ENCODE results near the gene CFAP54. TPM values are rescaled to one million over a fixed set of nuclear protein-coding genes. Genes with fewer than 3 reads are reported as not detected.

Gene CFAP54, protein sequence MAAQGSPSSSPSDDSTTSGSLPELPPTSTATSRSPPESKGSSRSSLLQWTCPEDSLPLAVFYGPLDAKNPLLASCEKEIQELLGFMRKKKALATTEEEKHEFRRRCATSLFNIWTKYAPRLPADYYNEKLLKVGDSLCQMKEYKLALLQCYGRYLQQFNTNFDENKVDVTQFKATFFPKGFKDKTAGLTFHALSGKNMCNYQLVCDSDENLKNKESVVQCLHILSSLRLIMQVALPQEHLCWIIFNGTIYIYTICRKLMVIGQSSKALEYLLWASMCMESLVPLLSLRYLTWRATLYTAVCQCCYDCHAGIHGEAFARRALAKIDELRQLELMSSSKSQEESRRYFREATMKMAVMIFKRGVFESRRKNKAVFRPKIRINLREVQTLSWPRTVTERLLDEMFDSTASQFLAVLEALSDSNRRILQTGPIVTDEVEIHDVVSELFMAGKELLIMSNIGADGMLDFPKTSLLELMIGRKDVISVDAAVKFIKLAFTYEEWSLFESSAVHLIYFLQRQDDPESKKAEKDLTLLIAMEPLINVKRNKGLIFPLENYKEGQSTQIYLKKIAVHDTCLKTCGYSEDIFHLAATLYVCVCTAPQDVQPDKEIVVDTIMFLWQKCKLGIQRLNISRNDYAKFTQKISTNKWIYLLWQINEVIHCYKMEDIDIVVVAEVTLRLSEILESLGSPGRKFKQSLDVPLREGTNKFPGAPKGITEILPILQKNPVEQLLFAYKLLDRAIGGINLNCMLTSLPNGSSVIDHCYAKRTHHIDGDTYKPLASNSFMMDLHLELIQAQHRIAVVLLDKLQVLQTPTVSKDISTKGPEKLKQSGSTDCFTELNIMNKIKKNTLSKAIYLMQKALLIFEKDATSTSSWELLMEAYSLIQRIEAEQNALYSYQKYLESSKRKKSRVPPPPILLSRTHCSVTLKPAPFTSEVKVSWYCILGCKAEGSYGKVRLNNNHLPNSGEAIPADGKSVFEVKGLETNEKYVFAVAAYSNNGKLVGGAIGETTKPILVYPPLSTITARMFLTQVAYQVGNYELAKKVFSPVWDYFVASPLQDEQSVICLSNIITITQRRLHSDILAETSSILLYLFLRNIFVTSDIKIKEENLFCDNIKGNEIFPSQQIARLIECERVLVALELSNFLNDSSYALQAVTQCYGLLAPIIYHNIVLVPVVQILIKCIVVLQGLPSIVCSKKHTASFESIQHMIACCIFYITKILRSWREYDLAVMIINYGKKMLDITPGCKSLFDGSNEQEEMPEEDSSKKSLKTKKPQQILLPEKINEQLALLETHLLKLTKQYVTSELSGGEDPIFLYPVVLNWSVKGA (N-terminal part only)
- 10 to 100 TPM in 1 of 4 donors, 1 to 10 TPM in 3; 1.3 to 14.2 (median 6.2) TPM for total RNA-seq

DNA sequence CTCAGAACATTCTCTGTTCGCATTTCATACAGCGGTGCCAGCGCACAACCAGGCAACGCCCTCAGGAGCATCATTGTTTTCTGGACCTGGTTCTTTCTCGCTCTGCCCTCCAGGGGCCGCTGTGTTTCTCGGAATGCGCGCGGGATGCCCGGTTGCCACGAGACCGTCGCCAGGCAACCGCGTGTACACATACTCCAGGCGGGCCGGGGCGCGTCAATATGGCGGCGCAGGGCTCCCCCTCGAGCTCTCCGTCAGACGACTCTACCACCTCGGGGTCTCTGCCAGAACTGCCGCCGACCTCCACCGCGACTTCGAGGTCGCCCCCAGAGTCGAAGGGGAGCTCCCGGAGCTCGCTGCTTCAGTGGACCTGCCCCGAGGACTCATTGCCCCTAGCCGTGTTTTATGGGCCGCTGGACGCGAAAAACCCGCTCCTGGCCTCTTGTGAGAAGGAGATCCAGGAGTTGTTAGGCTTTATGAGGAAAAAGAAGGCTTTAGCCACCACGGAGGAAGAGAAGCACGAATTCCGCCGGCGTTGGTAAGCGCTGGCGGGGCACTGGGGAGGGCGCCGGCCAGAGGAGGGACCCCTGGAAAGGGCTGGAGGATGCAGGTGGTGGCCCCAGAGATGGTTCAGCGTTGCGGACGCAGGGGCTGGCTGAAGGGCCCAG is at the start of gene CFAP54:
Gene CFAP54 (plus strand): TSS at position 186 of the 665 bp plus-strand sequence. CDS start 33 bp downstream, at position 219.
- peak; percentile 94 for DNase-seq
- intact Hi-C loops (cut with DNase I; ENCODE audit: low total_unique reads): loop anchor here (10.0 kb wide), 1 partner anchor 85 kb away; the partner anchor contains the start of gene CDK17
- H3K4me3 ChIP-seq: peak within 1 kb of the TSS; percentile 50 to 58
- H3K27me3 ChIP-seq: no peaks in the 10 kb centered on the region
- no peaks in the 10 kb centered on the region for H3K9me3 ChIP-seq
- H3K4me1 ChIP-seq: no peaks in the 10 kb centered on the region
- peak within 1 kb of the TSS; percentile 49 to 83 for H3K27ac ChIP-seq
- H3K36me3 ChIP-seq: no peaks in the 10 kb centered on the region
- TF ChIP-seq, protein P1, sequence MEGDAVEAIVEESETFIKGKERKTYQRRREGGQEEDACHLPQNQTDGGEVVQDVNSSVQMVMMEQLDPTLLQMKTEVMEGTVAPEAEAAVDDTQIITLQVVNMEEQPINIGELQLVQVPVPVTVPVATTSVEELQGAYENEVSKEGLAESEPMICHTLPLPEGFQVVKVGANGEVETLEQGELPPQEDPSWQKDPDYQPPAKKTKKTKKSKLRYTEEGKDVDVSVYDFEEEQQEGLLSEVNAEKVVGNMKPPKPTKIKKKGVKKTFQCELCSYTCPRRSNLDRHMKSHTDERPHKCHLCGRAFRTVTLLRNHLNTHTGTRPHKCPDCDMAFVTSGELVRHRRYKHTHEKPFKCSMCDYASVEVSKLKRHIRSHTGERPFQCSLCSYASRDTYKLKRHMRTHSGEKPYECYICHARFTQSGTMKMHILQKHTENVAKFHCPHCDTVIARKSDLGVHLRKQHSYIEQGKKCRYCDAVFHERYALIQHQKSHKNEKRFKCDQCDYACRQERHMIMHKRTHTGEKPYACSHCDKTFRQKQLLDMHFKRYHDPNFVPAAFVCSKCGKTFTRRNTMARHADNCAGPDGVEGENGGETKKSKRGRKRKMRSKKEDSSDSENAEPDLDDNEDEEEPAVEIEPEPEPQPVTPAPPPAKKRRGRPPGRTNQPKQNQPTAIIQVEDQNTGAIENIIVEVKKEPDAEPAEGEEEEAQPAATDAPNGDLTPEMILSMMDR (IDR thresholded peaks at IDR 0.05): peak; percentile 90 to 96 (median 92)
- TF ChIP-seq POLR2A (IDR thresholded peaks at IDR 0.05): peak in 1 of 2 donors; percentile 46

DNA sequence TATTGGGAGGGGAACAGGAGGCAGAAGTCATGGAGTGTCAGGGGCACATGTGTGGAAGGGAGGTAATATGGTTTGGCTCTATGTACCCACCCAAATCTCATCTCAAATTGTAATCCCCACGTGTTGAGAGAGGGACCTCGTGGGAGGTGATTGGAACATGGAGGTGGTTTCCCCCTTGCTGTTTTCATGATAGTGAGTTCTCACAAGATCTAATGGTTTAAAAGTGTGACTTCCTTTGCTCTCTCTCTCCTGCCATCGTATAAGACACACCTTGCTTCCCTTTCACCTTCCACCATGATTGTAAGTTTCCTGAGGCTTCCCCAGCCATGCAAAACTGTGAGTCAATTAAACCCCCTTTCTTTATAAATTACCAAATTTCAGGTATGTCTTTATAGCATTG is 47.6 kb upstream of the CFAP54 start:
- Histone ChIP-seq H3K4me1 (no peaks in the 10 kb centered on the region), H3K27ac (no peak overlapping the region), H3K36me3 (no peaks in the 10 kb centered on the region), H3K27me3 (no peaks in the 10 kb centered on the region), H3K4me3 (no peak overlapping the region), H3K9me3 (no peaks in the 10 kb centered on the region)
- intact Hi-C loops (cut with DNase I; ENCODE audit: low total_unique reads): no loop called here
- TF ChIP-seq POLR2A (IDR thresholded peaks at IDR 0.05): no peak
- TF ChIP-seq, protein P1 (IDR thresholded peaks at IDR 0.05): no peak
- DNase-seq: no peak

GRCh38 chr12:96442906-96443305 is 46.5 kb upstream of the CFAP54 start:
- no peak for DNase-seq
- H3K27me3 ChIP-seq: no peaks in the 10 kb centered on the region
- H3K36me3 ChIP-seq: no peaks in the 10 kb centered on the region
- no peak overlapping the region for H3K4me3 ChIP-seq
- no peak overlapping the region for H3K27ac ChIP-seq
- intact Hi-C loops (cut with DNase I; ENCODE audit: low total_unique reads): no loop called here
- no peaks in the 10 kb centered on the region for H3K9me3 ChIP-seq
- H3K4me1 ChIP-seq: no peaks in the 10 kb centered on the region
- TF ChIP-seq, protein P1 (IDR thresholded peaks at IDR 0.05): no peak
- no peak for TF ChIP-seq POLR2A (IDR thresholded peaks at IDR 0.05)

- DNase-seq: no peak
- intact Hi-C loops (cut with DNase I; ENCODE audit: low total_unique reads): no loop called here
- H3K27ac ChIP-seq: no peak overlapping the region
- H3K4me3 ChIP-seq: no peak overlapping the region
- no peaks in the 10 kb centered on the region for H3K36me3 ChIP-seq
- H3K9me3 ChIP-seq: no peaks in the 10 kb centered on the region
- TF ChIP-seq, protein P1 (IDR thresholded peaks at IDR 0.05): no peak
- no peak for TF ChIP-seq POLR2A (IDR thresholded peaks at IDR 0.05)
- H3K27me3 ChIP-seq: no peaks in the 10 kb centered on the region
- no peaks in the 10 kb centered on the region for H3K4me1 ChIP-seq
Observed at GRCh38 chr12:96444399-96444798, 45.0 kb upstream of the CFAP54 start.

All from uterus (tissue), 4 donors.